Measurements from ENCODE around the gene STRN3. TPM values are rescaled to one million over a fixed set of nuclear protein-coding genes. Genes with fewer than 3 reads are reported as not detected.

STRN3 gene, protein sequence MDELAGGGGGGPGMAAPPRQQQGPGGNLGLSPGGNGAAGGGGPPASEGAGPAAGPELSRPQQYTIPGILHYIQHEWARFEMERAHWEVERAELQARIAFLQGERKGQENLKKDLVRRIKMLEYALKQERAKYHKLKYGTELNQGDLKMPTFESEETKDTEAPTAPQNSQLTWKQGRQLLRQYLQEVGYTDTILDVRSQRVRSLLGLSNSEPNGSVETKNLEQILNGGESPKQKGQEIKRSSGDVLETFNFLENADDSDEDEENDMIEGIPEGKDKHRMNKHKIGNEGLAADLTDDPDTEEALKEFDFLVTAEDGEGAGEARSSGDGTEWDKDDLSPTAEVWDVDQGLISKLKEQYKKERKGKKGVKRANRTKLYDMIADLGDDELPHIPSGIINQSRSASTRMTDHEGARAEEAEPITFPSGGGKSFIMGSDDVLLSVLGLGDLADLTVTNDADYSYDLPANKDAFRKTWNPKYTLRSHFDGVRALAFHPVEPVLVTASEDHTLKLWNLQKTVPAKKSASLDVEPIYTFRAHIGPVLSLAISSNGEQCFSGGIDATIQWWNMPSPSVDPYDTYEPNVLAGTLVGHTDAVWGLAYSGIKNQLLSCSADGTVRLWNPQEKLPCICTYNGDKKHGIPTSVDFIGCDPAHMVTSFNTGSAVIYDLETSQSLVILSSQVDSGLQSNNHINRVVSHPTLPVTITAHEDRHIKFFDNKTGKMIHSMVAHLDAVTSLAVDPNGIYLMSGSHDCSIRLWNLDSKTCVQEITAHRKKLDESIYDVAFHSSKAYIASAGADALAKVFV
- 10 to 100 TPM; 14.7 to 15.3 TPM for total RNA-seq

DNA sequence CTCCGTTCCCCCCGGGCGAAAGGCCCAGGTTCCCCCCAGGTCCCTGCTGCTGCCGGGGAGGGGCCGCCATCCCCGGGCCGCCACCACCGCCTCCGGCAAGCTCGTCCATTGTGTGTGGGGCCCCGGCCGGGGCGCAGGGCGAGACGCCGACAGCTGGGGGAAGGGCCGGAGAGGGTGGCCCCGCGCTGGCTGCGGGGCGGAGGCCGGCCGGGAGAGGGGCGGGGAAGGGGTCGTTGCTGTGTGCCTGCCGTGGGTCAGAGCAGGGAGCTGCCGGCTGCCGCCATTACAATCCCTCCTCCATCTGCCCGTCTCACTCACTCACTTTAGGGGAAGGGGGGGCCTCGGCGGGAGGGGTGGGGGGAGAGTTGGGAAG, at the start of gene STRN3:
Gene STRN3 (minus strand): TSS at position 303 of the 373 bp plus-strand sequence. CDS start 194 bp downstream, at position 109.
- ATAC-seq (no peak), DNase-seq (no peak)
- Mint-ChIP-seq H3K4me1 (ENCODE audit: low read depth) (peaks cover 49% of the 10 kb centered on the region), H3K27me3 (no peaks in the 10 kb centered on the region), H3K9me3 (no peaks in the 10 kb centered on the region), H3K36me3 (ENCODE audit: low read depth) (peaks cover 14% of the 10 kb centered on the region), H3K4me3 (peak within 1 kb of the TSS; percentile 80), H3K27ac (peak within 1 kb of the TSS; percentile 97)
- ChIA-PET CTCF (interaction anchor here (1.7 to 1.9 kb wide), 2 partner anchors 46 to 56 kb away, joined by 4 to 5 read pairs; no protein-coding TSS in a partner anchor), POLR2A (interaction anchor here (0.8 to 2.2 kb wide), 6 partner anchors 13 to 404 kb away, joined by 3 to 16 read pairs (median 4); partner anchors contain the start of genes HECTD1 and SCFD1)
- TF ChIP-seq CTCF (IDR thresholded peaks at IDR 0.05): no peak
- intact Hi-C loops (cut with micrococcal nuclease): no loop called here

GRCh38 chr14:31075144-31075543, 49.0 kb upstream of the STRN3 start:
- no peaks in the 10 kb centered on the region for H3K27me3 Mint-ChIP-seq
- intact Hi-C loops (cut with micrococcal nuclease): no loop called here
- no peak for ATAC-seq
- ChIA-PET CTCF (interaction anchor here (1.1 kb wide), 1 partner anchor 15 kb away, joined by 3 read pairs; no protein-coding TSS in a partner anchor), POLR2A (no interaction called here)
- no peak for DNase-seq
- H3K4me3 Mint-ChIP-seq: no peak overlapping the region
- H3K4me1 Mint-ChIP-seq (ENCODE audit: low read depth): no peaks in the 10 kb centered on the region
- H3K27ac Mint-ChIP-seq: no peak overlapping the region
- TF ChIP-seq CTCF (IDR thresholded peaks at IDR 0.05): no peak
- no peaks in the 10 kb centered on the region for H3K9me3 Mint-ChIP-seq
- peaks cover 11% of the 10 kb centered on the region for H3K36me3 Mint-ChIP-seq (ENCODE audit: low read depth)

DNA sequence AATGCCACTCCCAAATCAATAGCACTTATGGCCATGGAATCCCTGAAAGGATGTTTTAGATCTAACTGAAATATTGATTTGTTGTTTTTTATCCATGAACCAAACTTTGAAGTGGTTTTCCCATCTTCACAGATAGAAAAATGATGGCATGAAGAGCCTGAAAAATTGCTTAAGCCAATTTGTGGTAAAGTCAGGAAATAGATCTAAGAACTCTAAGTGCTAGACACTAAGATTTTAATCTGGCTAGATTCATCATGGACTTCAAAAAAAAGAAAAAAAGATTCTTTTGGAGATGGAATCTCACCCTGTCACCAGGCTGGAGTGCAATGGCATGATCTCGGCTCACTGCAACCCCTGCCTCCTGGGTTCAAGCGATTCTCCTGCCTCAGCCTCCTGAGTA, 45.0 kb upstream of the STRN3 start:
- ATAC-seq: no peak
- Mint-ChIP-seq H3K4me1 (ENCODE audit: low read depth) (peaks cover 2% of the 10 kb centered on the region), H3K27ac (no peak overlapping the region), H3K27me3 (no peaks in the 10 kb centered on the region), H3K36me3 (ENCODE audit: low read depth) (peaks cover 14% of the 10 kb centered on the region), H3K9me3 (no peaks in the 10 kb centered on the region), H3K4me3 (no peak overlapping the region)
- TF ChIP-seq CTCF (IDR thresholded peaks at IDR 0.05): no peak
- DNase-seq: no peak
- CTCF ChIA-PET: no interaction called here
- intact Hi-C loops (cut with micrococcal nuclease): no loop called here
- POLR2A ChIA-PET: no interaction called here

GRCh38 chr14:31070431-31070830, 44.3 kb upstream of the STRN3 start:
- no peak for TF ChIP-seq CTCF (IDR thresholded peaks at IDR 0.05)
- intact Hi-C loops (cut with micrococcal nuclease): no loop called here
- H3K27me3 Mint-ChIP-seq: no peaks in the 10 kb centered on the region
- peaks cover 13% of the 10 kb centered on the region for H3K36me3 Mint-ChIP-seq (ENCODE audit: low read depth)
- no peaks in the 10 kb centered on the region for H3K9me3 Mint-ChIP-seq
- no peak overlapping the region for H3K4me3 Mint-ChIP-seq
- peaks cover 2% of the 10 kb centered on the region for H3K4me1 Mint-ChIP-seq (ENCODE audit: low read depth)
- POLR2A ChIA-PET: no interaction called here
- CTCF ChIA-PET: interaction anchor here (1.3 to 1.6 kb wide), 2 partner anchors 12 to 90 kb away, joined by 6 to 8 read pairs; no protein-coding TSS in a partner anchor
- H3K27ac Mint-ChIP-seq: no peak overlapping the region
- ATAC-seq (no peak), DNase-seq (no peak)
